Adipocyte (in vitro differentiated cells): Measurements from ENCODE around the gene UNC5B.
A peak's percentile ranks its signal among the peaks of the same experiment; 100 is the strongest.

Source experiments
- DNase-seq: peaks from one replicate; pipeline ENCODE4 v3.0.0-alpha.2; 2015; ENCODE audit warnings: low read depth
- H3K27me3 ChIP-seq: replicated peaks from 2 replicates; pipeline ENCODE4 v1.7.0; 2013; ENCODE audit warnings: mild to moderate bottlenecking, low read length, moderate library complexity; ENCODE audit not compliant: control insufficient read depth, insufficient read depth
- H3K36me3 ChIP-seq: 2 replicates; pipeline ENCODE4 v1.7.0; 2013; ENCODE audit warnings: low read length, mild to moderate bottlenecking, moderate library complexity; ENCODE audit not compliant: control insufficient read depth, insufficient read depth, severe bottlenecking
- H3K4me1 ChIP-seq: 2 replicates; pipeline ENCODE4 v1.7.0; 2013; ENCODE audit warnings: mild to moderate bottlenecking, low read length, moderate library complexity; ENCODE audit not compliant: control insufficient read depth, insufficient read depth
- H3K4me3 ChIP-seq: 2 replicates; pipeline ENCODE4 v1.7.0; 2013; ENCODE audit warnings: mild to moderate bottlenecking, low read length, moderate library complexity
- H3K9ac ChIP-seq: 2 replicates; pipeline ENCODE4 v1.7.0; 2013; ENCODE audit warnings: mild to moderate bottlenecking, low read length, moderate library complexity
- H3K9me3 ChIP-seq: 2 replicates; pipeline ENCODE4 v1.7.0; 2013; ENCODE audit warnings: mild to moderate bottlenecking, low read length, moderate library complexity; ENCODE audit not compliant: control insufficient read depth

Gene UNC5B

DNA sequence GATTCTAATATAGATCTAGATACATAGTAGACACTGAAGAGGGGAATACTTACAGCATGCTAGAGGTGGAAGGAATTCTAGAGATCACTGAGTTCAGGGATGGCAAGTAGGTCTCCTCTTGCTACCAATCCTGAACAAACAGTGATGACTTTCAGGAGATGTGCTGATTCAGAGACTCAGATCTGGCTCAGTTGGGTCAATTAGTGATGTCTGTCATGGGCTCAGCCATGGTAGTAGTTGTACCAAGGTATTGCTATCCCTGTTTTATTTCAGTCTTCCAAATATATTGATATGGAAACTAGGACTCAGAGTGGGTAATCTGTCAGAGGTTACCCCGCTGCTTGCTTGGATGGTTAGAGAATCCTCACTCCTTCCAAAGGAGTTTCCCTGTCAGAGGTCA, 38.5 kb downstream of the UNC5B start:
- H3K4me1 ChIP-seq: peaks cover 12% of the 10 kb centered on the region
- no peaks in the 10 kb centered on the region for H3K9me3 ChIP-seq
- H3K4me3 ChIP-seq: no peak overlapping the region
- no peak overlapping the region for H3K9ac ChIP-seq
- DNase-seq: peak; percentile 5
- no peaks in the 10 kb centered on the region for H3K36me3 ChIP-seq
- peaks cover 3% of the 10 kb centered on the region for H3K27me3 ChIP-seq

DNA sequence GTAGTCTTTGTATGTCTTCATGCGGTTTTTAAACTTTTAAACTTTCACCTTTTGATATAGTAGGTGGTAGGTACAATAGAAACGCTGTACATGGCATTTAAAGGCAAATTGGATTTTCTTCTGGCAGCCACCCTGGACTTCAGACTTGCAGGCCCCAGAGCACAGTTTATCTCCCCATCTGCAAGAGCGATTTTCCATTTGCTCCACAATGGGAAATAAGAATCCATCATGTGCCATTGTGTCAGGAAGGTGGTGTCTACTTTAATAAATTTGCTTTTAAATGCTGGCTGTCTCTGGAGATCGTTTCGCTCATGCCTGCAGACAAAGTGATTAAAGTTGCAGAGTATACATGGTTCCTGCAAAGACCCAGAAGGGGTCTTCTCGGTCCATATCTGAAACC, 38.9 kb downstream of the UNC5B start:
- Histone ChIP-seq H3K27me3 (peaks cover 3% of the 10 kb centered on the region), H3K9me3 (no peaks in the 10 kb centered on the region), H3K36me3 (no peaks in the 10 kb centered on the region), H3K9ac (no peak overlapping the region), H3K4me1 (peaks cover 17% of the 10 kb centered on the region), H3K4me3 (no peak overlapping the region)
- DNase-seq: no peak

DNA sequence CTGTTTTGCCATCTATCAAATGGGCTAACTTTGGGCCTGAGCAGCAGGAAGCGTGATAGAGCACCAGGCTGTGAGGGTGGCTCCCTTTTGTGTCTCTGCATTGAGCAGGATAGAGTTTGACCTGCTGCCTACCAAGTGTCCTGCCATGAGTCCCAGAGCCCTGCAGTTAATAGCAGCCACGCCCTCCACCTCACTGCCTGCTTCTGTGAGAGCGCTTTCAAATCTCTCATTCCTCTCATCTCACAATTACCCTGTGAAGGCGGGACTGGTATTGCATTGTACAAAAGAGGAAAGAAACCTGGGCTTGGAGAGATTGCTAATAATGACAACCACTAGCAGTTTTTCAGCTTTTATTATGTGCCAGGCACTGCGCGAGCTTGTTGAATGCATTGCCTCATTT, 39.9 kb downstream of the UNC5B start:
- no peaks in the 10 kb centered on the region for H3K9me3 ChIP-seq
- peaks cover 3% of the 10 kb centered on the region for H3K27me3 ChIP-seq
- no peak overlapping the region for H3K4me3 ChIP-seq
- H3K4me1 ChIP-seq: peaks cover 17% of the 10 kb centered on the region
- no peak overlapping the region for H3K9ac ChIP-seq
- no peak for DNase-seq
- H3K36me3 ChIP-seq: no peaks in the 10 kb centered on the region

DNA sequence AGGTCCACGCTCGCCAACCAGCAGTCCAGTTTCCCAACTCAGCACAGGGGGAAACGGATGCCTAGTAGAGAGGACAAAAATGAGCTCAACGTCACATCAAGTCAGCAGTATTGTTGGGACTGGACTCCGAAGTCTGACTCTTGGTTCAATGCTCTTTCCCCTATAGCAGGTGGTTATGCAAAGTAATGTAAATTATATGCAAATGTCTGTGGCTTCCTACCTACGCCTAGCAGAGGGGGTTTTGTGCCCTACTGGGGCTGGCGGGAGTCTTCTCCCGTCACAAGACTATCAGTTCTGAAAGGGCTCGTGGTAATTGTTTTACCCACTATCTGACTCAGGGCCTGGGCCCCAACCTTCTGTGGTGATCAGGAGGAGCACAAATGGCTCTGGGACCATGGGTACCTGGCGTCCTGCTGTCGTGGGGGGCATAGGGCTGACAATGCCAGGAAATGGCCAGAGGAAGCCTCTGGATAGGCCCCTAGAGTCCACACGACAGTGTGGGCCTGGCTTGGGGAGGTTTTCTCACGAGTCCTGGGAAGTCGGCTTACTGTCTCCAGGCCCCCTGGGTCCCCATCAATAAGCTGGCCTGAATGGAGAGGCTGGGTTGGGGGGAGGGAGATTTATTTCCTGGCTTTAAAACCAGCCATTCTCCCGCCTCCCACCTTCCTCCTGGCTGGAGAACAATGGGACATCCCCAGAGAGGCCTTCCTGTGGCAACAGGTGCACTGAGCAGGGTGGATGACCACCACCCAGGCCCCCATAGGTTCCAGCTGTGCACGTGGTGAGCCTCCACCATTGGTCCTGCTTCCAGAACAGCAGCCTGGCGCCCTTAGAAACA, 41.8 kb downstream of the UNC5B start:
- Histone ChIP-seq H3K4me3 (no peak overlapping the region), H3K27me3 (no peaks in the 10 kb centered on the region), H3K9me3 (no peaks in the 10 kb centered on the region), H3K36me3 (no peaks in the 10 kb centered on the region), H3K4me1 (peaks cover 17% of the 10 kb centered on the region), H3K9ac (no peak overlapping the region)
- no peak for DNase-seq

DNA sequence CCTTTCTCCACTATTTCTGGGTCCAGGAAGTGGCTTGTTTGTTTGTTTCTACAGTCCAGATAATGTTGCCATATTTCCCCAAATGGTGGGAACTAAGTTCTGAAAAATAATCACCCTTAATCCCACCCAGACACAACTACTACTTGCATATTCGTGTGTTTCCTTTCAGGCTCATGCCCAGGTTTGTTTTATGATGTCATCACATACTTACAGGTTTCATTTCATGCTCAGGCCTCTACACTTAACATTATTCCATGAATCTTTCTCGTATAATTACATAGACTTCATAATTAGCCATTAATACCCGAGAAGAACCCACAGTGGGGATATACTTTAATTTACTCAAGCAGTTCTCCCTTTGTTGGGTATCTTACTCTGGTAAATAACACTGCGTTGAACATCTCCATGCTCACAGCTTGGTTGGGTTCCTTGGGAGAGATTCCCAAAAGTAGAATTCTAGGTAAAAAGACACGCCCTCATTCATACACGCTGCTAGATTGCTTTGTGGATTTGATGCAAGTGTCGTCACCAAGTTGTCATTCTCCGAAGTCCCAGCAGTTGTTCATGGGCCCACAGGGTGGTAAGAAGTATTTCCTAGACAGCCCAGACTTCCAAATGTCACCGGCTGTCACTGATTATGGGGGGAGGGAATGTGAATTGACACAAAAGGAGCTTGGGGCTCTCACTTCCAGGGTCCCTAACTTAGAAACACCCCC, 42.6 kb downstream of the UNC5B start:
- H3K9me3 ChIP-seq: no peaks in the 10 kb centered on the region
- H3K36me3 ChIP-seq: no peaks in the 10 kb centered on the region
- no peaks in the 10 kb centered on the region for H3K27me3 ChIP-seq
- H3K4me3 ChIP-seq: no peak overlapping the region
- DNase-seq: no peak
- peak overlapping the region; percentile 1 for H3K9ac ChIP-seq
- H3K4me1 ChIP-seq: peaks cover 24% of the 10 kb centered on the region

DNA sequence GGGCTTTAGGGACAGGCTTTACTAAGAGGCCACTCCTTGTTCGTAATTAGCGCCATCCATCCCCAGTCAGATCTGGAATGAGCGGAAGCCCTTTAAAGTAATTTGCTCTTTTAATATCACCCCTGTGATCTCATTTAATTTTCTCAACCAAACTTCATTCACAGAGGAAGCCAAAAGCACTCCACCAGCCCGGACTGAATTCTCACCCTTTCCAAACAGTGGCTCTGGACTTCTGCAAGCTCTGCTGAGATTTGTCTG, 43.1 kb downstream of the UNC5B start:
- Histone ChIP-seq H3K4me1 (peaks cover 29% of the 10 kb centered on the region), H3K4me3 (no peak overlapping the region), H3K9me3 (no peaks in the 10 kb centered on the region), H3K27me3 (no peaks in the 10 kb centered on the region), H3K36me3 (no peaks in the 10 kb centered on the region), H3K9ac (peak overlapping the region; percentile 1)
- no peak for DNase-seq

DNA sequence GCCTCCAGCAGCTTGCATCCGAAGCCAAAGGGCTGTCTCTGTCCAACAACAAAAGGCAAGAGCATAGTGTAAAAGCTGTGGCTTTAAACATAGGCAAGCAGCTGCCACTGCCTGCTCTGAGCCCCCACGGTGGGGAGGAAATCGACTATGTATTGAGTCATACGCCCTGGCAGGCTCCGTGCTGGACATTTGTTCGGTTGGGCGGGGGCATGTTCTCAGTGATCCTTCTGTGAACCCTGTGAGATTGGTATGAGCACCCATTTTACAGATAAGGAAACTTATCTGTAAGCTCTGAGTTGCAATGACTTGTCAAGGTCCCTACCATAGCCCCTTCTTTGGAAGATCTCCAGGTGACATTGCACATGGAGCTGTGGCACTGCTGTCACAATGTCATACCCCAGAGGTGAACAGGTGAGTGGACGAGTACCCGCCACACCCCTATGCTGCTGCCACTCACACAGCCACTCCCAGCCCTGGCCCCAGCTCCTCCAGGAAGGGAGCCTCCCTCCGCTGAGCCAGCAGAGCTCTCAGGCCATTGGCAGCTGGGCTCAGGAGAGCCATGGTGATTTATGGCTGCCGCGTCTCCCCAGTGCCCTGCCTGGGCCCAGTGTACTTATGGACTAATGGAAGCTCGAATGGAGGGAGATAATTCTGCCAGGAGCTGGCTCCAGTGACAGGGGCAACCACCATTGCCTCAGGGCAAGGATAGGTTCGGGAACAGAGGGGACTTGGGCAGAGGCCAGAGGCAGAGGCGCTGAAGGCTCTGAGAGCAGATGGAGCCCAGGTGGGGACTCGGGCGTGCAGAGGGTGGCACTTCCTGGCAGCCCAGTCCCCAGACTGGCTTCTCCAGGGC, 43.7 kb downstream of the UNC5B start:
- Histone ChIP-seq H3K9me3 (no peaks in the 10 kb centered on the region), H3K27me3 (no peaks in the 10 kb centered on the region), H3K9ac (peak overlapping the region; percentile 1), H3K4me1 (peaks cover 35% of the 10 kb centered on the region), H3K4me3 (no peak overlapping the region), H3K36me3 (no peaks in the 10 kb centered on the region)
- peak; percentile 84 for DNase-seq

DNA sequence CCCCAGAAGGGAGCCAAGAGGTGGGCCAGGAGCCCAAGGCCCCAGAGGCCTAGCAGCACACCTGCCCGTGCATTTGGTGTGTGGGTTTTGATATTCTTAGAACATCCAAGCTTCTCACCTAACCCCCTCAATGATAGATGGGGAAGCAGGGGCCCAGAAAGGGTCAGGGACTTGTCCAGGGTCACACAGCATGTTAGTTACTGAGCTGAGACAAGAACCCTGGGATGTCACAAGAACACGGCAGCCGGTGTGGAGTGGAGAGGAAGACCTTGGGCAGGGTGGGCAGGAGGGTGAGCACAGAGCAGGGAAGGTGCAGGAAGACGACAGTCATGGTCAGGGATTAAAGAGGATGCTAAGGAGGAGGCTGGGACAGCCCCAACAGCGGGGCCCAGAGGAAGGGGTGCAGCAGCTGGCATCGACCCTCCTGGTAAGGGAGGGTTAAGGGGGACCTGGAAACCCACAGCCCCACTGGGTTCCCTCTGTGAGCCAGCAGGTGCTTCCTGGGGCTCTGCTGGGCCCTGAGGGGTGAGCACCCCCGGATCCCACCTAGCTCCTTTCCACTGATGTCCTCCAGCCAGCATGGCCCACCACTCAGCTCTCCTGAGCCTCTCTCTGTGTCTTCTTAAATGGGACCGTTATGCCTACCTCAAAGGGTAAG, 44.4 kb downstream of the UNC5B start:
- Histone ChIP-seq H3K9ac (no peak overlapping the region), H3K27me3 (no peaks in the 10 kb centered on the region), H3K4me3 (no peak overlapping the region), H3K9me3 (no peaks in the 10 kb centered on the region), H3K36me3 (no peaks in the 10 kb centered on the region), H3K4me1 (peaks cover 35% of the 10 kb centered on the region)
- no peak for DNase-seq

DNA sequence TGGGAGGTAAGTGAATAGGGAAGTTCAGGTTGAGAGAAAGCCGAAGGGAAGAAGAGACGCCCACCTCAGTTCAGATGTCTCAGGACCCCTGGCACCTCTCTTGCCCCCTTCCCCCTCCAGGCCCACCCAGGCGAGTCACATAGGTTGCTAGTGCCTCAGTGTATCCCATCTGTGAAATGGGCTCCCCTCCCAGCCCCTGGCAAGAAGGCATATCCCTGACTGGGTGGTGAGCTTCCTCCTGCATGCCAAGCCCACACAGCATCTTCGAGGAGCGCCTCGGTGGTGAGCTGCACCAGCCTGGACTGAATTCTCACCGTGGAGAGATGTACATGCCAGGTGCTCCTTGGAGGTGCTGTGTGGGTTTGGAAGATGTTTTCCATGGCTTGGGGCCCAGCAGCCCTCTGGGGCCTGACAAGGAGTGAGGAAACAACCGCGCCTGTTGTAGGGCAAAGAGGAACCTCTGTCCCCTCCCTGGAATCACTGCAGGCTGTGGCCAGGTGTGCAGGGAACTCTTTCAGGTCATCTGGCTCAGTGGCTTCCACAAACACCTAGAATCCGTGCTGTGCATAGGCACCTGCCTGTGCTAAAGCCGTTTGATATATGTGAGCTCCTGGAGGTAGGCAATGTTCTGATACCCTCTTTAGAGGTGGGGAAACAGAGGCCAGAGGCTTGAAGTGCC, 45.1 kb downstream of the UNC5B start:
- DNase-seq: no peak
- peaks cover 35% of the 10 kb centered on the region for H3K4me1 ChIP-seq
- H3K9ac ChIP-seq: no peak overlapping the region
- no peaks in the 10 kb centered on the region for H3K9me3 ChIP-seq
- no peaks in the 10 kb centered on the region for H3K36me3 ChIP-seq
- no peak overlapping the region for H3K4me3 ChIP-seq
- no peaks in the 10 kb centered on the region for H3K27me3 ChIP-seq

DNA sequence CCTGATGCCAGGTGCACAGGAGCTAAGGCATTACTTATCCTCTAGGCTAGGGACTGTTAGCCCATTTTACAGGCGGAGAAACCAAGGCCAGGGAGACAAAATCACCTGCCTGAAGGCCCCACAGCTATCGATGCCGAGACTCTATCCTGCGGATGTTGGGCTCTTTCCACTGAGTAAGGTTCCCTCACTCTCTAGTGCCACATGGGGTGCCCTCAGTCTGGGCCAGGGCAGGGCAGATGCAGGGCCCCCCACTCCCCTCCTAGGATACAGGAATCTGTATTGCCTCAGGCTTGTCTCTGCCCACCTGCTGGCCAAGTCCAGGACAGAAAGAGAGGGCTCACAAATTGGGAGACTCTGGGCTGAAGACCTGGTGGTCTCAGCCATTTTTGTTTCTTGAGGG, 45.7 kb downstream of the UNC5B start:
- H3K4me1 ChIP-seq: peaks cover 35% of the 10 kb centered on the region
- H3K27me3 ChIP-seq: no peaks in the 10 kb centered on the region
- H3K9ac ChIP-seq: no peak overlapping the region
- H3K4me3 ChIP-seq: no peak overlapping the region
- DNase-seq: no peak
- H3K36me3 ChIP-seq: no peaks in the 10 kb centered on the region
- no peaks in the 10 kb centered on the region for H3K9me3 ChIP-seq
